ENCODE data around the gene TP53TG5.

Gene TP53TG5

GRCh38 chr20:45413479-45413878 lies 35.4 kb upstream of the TP53TG5 start:
- 75 to 93% methylated on average over 3 of the region's 3 CpGs for WGBS, 2 experiments (ENCODE audit: insufficient coverage in 2 of 2)
- H3K9me3 ChIP-seq (ENCODE audit: control insufficient read depth, low read length) = no peaks in the 10 kb centered on the region
- H3K4me1 ChIP-seq (ENCODE audit: control insufficient read depth, insufficient read depth, low read length, poor library complexity, severe bottlenecking) = peaks cover 4% of the 10 kb centered on the region
- no peak overlapping the region for H3K4me3 ChIP-seq (ENCODE audit: extremely low read depth, insufficient read depth, low read length, poor library complexity, severe bottlenecking)
- H3K27ac ChIP-seq (ENCODE audit: low read depth, low read length, severe bottlenecking) = no peak overlapping the region
- peaks cover 13% of the 10 kb centered on the region for H3K36me3 ChIP-seq (ENCODE audit: control insufficient read depth, insufficient read depth, low read length)

- no peak overlapping the region for H3K4me3 ChIP-seq (ENCODE audit: extremely low read depth, insufficient read depth, low read length, poor library complexity, severe bottlenecking)
- WGBS, 2 experiments (ENCODE audit: insufficient coverage in 2 of 2) = 89 to 95% methylated on average over 2 to 4 of the region's 5 CpGs
- H3K9me3 ChIP-seq (ENCODE audit: control insufficient read depth, low read length) = no peaks in the 10 kb centered on the region
- no peak overlapping the region for H3K27ac ChIP-seq (ENCODE audit: low read depth, low read length, severe bottlenecking)
- H3K4me1 ChIP-seq (ENCODE audit: control insufficient read depth, insufficient read depth, low read length, poor library complexity, severe bottlenecking) = peaks cover 4% of the 10 kb centered on the region
- peaks cover 6% of the 10 kb centered on the region for H3K36me3 ChIP-seq (ENCODE audit: control insufficient read depth, insufficient read depth, low read length)
Measured at GRCh38 chr20:45412653-45413052, 34.5 kb upstream of the TP53TG5 start.

GRCh38 chr20:45410887-45411286 lies 32.8 kb upstream of the TP53TG5 start:
- Histone ChIP-seq H3K9me3 (ENCODE audit: control insufficient read depth, low read length) (no peaks in the 10 kb centered on the region), H3K4me3 (ENCODE audit: extremely low read depth, insufficient read depth, low read length, poor library complexity, severe bottlenecking) (no peak overlapping the region), H3K4me1 (ENCODE audit: control insufficient read depth, insufficient read depth, low read length, poor library complexity, severe bottlenecking) (peaks cover 2% of the 10 kb centered on the region), H3K27ac (ENCODE audit: low read depth, low read length, severe bottlenecking) (no peak overlapping the region), H3K36me3 (ENCODE audit: control insufficient read depth, insufficient read depth, low read length) (peaks cover 6% of the 10 kb centered on the region)
- 83 to 88% methylated on average over 5 to 7 of the region's 8 CpGs for WGBS, 2 experiments (ENCODE audit: insufficient coverage in 2 of 2)

DNA sequence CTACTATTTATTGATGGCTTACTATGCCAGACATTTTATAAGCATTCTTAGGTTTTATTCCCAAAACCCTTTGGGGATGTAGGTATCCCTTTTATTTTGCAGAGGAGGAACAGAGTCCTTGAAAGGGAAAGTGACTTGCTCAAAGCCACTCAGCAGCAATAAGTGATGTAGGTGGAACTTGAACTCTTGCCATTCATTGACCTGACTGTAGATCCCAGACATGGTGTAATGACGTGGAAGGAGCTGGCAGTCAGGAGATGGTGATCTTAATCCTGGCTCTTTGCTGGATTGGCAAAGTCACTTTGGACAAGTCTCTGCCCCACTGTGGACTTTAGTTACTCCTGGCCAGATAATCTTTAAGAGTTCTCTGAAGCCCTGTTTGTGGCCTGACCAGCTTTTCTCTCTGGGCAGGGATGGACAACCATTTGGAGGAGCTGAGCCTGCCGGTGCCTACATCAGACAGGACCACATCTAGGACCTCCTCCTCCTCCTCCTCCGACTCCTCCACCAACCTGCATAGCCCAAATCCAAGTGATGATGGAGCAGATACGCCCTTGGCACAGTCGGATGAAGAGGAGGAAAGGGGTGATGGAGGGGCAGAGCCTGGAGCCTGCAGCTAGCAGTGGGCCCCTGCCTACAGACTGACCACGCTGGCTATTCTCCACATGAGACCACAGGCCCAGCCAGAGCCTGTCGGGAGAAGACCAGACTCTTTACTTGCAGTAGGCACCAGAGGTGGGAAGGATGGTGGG lies 31.6 kb upstream of the TP53TG5 start:
- Histone ChIP-seq H3K9me3 (ENCODE audit: control insufficient read depth, low read length) (no peaks in the 10 kb centered on the region), H3K27ac (ENCODE audit: low read depth, low read length, severe bottlenecking) (no peak overlapping the region), H3K36me3 (ENCODE audit: control insufficient read depth, insufficient read depth, low read length) (peaks cover 6% of the 10 kb centered on the region), H3K4me3 (ENCODE audit: extremely low read depth, insufficient read depth, low read length, poor library complexity, severe bottlenecking) (no peak overlapping the region), H3K4me1 (ENCODE audit: control insufficient read depth, insufficient read depth, low read length, poor library complexity, severe bottlenecking) (peaks cover 3% of the 10 kb centered on the region)
- WGBS, 2 experiments (ENCODE audit: insufficient coverage in 2 of 2) = 75 to 82% methylated on average over 2 to 4 of the region's 7 CpGs

DNA sequence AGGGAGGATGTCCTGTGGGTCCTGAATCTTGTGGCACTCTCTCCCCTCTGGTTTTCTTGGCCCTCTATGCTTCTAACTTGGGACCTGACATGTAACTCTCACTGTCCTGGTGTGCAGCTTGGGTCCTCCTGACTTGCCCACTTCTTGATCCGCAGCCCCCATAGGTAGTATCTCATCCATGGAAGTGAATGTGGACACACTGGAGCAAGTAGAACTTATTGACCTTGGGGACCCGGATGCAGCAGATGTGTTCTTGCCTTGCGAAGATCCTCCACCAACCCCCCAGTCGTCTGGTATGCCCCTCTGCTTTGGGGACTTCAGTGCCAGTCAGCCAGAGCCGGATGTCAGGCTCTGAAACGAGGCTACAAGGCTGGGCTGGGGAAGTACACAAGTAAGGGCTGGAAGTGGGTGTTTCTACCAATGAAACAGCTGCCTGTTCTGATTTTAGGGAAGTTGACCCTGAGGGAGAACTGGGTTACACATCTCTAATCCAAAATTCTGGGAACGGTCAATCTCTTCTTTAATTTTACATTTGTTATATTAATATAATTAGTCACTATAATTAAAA lies 30.6 kb upstream of the TP53TG5 start:
- Histone ChIP-seq H3K9me3 (ENCODE audit: control insufficient read depth, low read length) (no peaks in the 10 kb centered on the region), H3K4me3 (ENCODE audit: extremely low read depth, insufficient read depth, low read length, poor library complexity, severe bottlenecking) (no peak overlapping the region), H3K36me3 (ENCODE audit: control insufficient read depth, insufficient read depth, low read length) (peaks cover 6% of the 10 kb centered on the region), H3K27ac (ENCODE audit: low read depth, low read length, severe bottlenecking) (no peak overlapping the region), H3K4me1 (ENCODE audit: control insufficient read depth, insufficient read depth, low read length, poor library complexity, severe bottlenecking) (peaks cover 3% of the 10 kb centered on the region)
- WGBS, 2 experiments (ENCODE audit: insufficient coverage in 2 of 2) = 77 to 93% methylated on average over 3 to 5 of the region's 7 CpGs

- no peak within 1 kb of the TSS for H3K27ac ChIP-seq (ENCODE audit: low read depth, low read length, severe bottlenecking)
- H3K4me1 ChIP-seq (ENCODE audit: control insufficient read depth, insufficient read depth, low read length, poor library complexity, severe bottlenecking) = peaks cover 3% of the 10 kb centered on the region
- WGBS, 2 experiments (ENCODE audit: insufficient coverage in 2 of 2) = 88 to 96% methylated on average over 16 to 17 of the region's 21 CpGs
- H3K4me3 ChIP-seq (ENCODE audit: extremely low read depth, insufficient read depth, low read length, poor library complexity, severe bottlenecking) = peak within 1 kb of the TSS; percentile 62
- H3K9me3 ChIP-seq (ENCODE audit: control insufficient read depth, low read length) = no peaks in the 10 kb centered on the region
- H3K36me3 ChIP-seq (ENCODE audit: control insufficient read depth, insufficient read depth, low read length) = peaks cover 6% of the 10 kb centered on the region
Measured at GRCh38 chr20:45407783-45408645, 29.9 kb upstream of the TP53TG5 start, which contains the start of gene DBNDD2. Gene DBNDD2 (plus strand): TSS chr20:45408289. CDS start chr20:45408468, 179 bp downstream.

DNA sequence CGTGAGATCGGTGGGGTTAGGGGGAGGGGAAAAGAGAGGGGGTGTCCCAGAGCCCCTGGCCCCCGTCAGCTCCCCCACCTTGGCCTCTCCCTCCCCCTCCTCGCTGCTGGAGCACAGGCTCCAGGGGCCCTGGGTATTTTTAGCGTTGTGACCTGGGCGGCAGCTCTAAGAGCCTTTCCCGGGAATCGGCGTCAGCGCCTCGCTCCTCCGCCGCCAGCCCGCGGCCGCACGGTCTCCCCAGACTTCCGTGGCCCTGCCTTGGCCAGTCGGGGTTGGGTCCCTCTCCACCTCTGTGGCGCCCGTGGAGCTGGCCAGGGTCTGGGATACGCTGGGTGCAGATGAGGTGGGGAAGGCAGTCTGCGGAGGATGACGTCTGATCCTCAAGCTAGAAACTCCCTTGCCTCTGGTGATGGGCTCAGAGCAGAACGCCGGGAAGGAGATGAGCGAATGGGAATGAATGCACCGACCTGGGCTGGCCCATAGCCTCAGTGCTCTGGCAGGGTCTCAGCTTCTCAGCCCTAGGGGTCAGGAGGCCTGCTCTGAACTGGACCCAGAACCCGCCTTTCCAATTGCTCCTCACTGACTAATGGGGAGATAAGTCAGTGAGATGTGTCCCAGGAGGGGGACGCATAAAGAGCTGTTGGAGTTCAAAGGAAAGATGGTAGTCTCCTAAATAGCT lies 29.1 kb upstream of the TP53TG5 start:
- Histone ChIP-seq H3K9me3 (ENCODE audit: control insufficient read depth, low read length) (no peaks in the 10 kb centered on the region), H3K36me3 (ENCODE audit: control insufficient read depth, insufficient read depth, low read length) (peaks cover 6% of the 10 kb centered on the region), H3K4me1 (ENCODE audit: control insufficient read depth, insufficient read depth, low read length, poor library complexity, severe bottlenecking) (peaks cover 3% of the 10 kb centered on the region), H3K27ac (ENCODE audit: low read depth, low read length, severe bottlenecking) (no peak overlapping the region), H3K4me3 (ENCODE audit: extremely low read depth, insufficient read depth, low read length, poor library complexity, severe bottlenecking) (peak overlapping the region; percentile 62)
- WGBS, 2 experiments (ENCODE audit: insufficient coverage in 2 of 2) = 9 to 10% methylated on average over 17 to 21 of the region's 30 CpGs

- peak overlapping the region; percentile 62 for H3K4me3 ChIP-seq (ENCODE audit: extremely low read depth, insufficient read depth, low read length, poor library complexity, severe bottlenecking)
- H3K4me1 ChIP-seq (ENCODE audit: control insufficient read depth, insufficient read depth, low read length, poor library complexity, severe bottlenecking) = peaks cover 3% of the 10 kb centered on the region
- H3K36me3 ChIP-seq (ENCODE audit: control insufficient read depth, insufficient read depth, low read length) = peaks cover 6% of the 10 kb centered on the region
- WGBS, 2 experiments (ENCODE audit: insufficient coverage in 2 of 2) = 0 to 1% methylated on average over 50 to 53 of the region's 87 CpGs
- H3K27ac ChIP-seq (ENCODE audit: low read depth, low read length, severe bottlenecking) = no peak overlapping the region
- peaks cover 7% of the 10 kb centered on the region for H3K9me3 ChIP-seq (ENCODE audit: control insufficient read depth, low read length)
Measured at GRCh38 chr20:45406260-45407066, 28.3 kb upstream of the TP53TG5 start.

- H3K4me1 ChIP-seq (ENCODE audit: control insufficient read depth, insufficient read depth, low read length, poor library complexity, severe bottlenecking) = peaks cover 3% of the 10 kb centered on the region
- H3K9me3 ChIP-seq (ENCODE audit: control insufficient read depth, low read length) = peaks cover 15% of the 10 kb centered on the region
- WGBS, 2 experiments (ENCODE audit: insufficient coverage in 2 of 2) = 2 to 3% methylated on average over 32 of the region's 49 CpGs
- no peak overlapping the region for H3K27ac ChIP-seq (ENCODE audit: low read depth, low read length, severe bottlenecking)
- peak overlapping the region; percentile 62 for H3K4me3 ChIP-seq (ENCODE audit: extremely low read depth, insufficient read depth, low read length, poor library complexity, severe bottlenecking)
- H3K36me3 ChIP-seq (ENCODE audit: control insufficient read depth, insufficient read depth, low read length) = peaks cover 6% of the 10 kb centered on the region
Measured at GRCh38 chr20:45405571-45406259, 27.6 kb upstream of the TP53TG5 start.
